ENCODE results near the gene KCNT1.
A peak's percentile ranks its signal among the peaks of the same experiment; 100 is the strongest.

KCNT1 gene

DNA sequence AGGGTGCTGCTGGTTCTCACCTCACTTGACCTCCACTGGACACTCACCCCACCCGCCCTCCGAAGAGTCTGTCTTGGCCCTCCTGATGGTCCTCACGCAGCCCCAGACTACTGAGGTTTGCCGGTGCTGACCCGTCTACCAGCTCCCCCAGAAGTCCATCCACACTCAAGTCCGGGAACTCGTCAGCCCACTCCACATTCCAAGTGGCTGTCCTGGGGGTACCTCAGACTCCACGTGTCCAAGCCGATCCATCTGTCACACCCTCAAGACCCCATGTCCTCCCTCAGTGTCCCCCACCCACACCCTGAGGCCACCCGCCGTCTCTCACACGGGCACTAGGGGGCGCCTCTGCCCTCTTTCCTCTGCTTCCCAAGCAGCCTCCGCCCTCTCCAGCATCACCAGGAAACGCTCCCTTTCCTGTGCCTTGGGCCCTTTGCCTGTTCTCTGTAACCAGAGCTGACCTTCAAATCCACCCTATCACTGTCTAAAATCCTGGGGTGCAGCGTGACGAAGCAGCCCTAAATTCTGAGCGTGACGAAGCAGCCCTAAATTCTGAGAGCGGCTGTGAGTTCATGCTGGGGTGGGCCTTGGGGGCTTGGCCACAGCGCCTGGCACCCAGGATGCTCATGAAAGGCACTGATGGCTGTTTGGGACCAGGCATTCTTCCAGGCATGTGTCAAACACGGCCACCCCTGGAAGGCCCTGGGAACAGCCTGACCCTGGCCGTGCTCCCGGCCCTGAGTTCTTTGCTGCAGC is 95.7 kb downstream of the KCNT1 start:
- DNase-seq (ENCODE audit: low read depth in 2 of 2) = peak in 1 of 2 donors; percentile 28

GRCh38 chr9:135798263-135798585 is 96.2 kb downstream of the KCNT1 start:
- no peak for DNase-seq (ENCODE audit: low read depth in 2 of 2)

DNA sequence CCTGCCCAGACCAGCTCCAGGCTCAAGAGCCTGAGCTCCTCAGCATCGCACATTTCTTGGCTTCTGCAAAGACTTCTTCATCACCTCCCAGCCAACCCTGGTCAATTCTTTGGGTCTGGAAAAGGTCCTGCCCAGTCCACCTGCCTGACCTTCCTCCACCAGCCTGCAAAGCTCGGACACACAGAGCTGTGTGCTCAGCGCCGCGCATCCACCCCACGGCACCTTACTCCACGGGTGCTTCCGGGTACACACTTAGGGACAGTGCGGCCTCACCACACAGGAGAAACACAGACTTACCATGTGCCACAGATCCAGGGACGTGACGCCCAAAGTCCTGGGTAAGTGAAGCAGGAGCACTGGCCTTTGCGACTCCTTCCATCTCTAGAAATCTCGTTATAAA is 97.3 kb downstream of the KCNT1 start:
- DNase-seq (ENCODE audit: low read depth in 2 of 2) = no peak

- DNase-seq (ENCODE audit: low read depth in 2 of 2) = no peak
Measured at GRCh38 chr9:135801070-135801469, 99.1 kb downstream of the KCNT1 start.

- no peak for DNase-seq (ENCODE audit: low read depth in 2 of 2)
Measured at GRCh38 chr9:135802876-135803419, 101.0 kb downstream of the KCNT1 start.

GRCh38 chr9:135803441-135803840 is 101.5 kb downstream of the KCNT1 start:
- no peak for DNase-seq (ENCODE audit: low read depth in 2 of 2)

GRCh38 chr9:135804581-135805421 is 102.8 kb downstream of the KCNT1 start:
- no peak for DNase-seq (ENCODE audit: low read depth in 2 of 2)

- no peak for DNase-seq (ENCODE audit: low read depth in 2 of 2)
Measured at GRCh38 chr9:135805422-135806022, 103.5 kb downstream of the KCNT1 start.

GRCh38 chr9:135809166-135809565 is 107.2 kb downstream of the KCNT1 start:
- no peak for DNase-seq (ENCODE audit: low read depth in 2 of 2)

- no peak for DNase-seq (ENCODE audit: low read depth in 2 of 2)
Measured at GRCh38 chr9:135810806-135811575, 109.0 kb downstream of the KCNT1 start.

DNA sequence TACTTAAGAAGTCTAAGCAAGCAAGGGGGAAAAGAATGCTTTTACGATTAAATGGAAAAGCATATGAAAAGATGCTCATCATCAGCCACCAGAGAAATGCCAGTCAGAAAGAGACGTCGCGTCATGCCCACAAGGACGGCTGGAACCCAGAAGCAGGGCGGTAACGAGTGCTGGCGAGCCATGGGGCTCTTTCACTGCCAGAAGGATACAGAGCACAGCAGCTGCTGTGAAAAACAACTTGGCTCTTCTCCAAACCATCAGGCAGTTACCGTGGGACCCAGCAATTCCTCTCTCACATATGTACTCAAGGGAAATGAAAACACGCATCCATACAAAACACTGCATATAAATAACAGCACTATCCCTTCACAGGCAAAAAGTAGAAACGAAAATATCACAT is 109.8 kb downstream of the KCNT1 start:
- DNase-seq (ENCODE audit: low read depth in 2 of 2) = no peak

GRCh38 chr9:135812961-135813360 is 111.0 kb downstream of the KCNT1 start:
- DNase-seq (ENCODE audit: low read depth in 2 of 2) = no peak

DNA sequence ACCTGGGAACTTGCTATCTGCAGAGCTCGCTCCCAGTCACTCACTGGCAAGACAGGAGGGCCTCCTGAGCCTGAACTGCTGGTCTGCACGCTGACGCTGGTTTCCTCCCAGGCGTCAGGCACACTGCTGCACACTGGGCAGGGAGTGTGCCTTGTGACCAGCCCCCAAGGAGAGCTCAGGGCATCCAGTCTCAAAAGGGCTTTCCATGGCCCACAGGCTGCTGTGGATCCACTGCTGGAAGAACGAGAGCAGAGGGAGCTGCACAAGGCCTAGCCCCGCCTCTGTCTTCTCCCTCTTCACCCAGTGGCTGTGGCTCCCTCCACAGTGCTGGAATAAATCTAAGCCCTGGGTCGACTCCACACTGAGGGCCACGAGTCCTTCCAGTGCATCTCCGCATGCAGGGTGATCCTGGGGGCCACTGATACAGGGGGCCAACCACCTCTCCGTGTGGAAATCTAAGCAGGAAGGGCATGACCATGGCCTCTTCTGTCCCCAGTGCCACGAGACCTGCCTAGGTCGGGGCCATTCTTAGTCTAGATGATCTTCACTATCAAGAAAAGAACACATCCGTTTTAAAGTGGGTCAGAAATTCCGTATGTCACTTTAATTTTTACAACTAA is 111.8 kb downstream of the KCNT1 start:
- no peak for DNase-seq (ENCODE audit: low read depth in 2 of 2)

- DNase-seq (ENCODE audit: low read depth in 2 of 2) = no peak
Measured at GRCh38 chr9:135814421-135815095, 112.6 kb downstream of the KCNT1 start.

DNA sequence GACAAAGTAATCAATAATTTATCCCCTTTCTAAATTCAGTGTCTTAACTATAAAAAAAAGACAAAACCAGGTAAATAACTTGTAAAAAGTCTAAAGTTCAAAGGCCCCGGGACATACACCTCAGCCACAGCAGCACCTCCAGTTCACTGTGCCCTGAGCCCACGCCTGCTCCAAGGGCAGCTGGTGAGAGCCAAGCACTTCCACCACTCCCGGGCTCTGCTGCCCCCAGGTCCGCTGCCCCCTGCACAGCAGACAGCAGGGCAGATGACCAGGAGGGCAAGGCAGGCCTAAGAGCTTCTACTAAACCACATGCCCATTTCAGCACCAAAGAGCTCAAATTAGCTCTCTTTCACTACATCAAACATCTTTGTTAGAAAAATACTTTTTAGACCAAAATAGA is 113.4 kb downstream of the KCNT1 start:
- DNase-seq (ENCODE audit: low read depth in 2 of 2) = no peak

DNA sequence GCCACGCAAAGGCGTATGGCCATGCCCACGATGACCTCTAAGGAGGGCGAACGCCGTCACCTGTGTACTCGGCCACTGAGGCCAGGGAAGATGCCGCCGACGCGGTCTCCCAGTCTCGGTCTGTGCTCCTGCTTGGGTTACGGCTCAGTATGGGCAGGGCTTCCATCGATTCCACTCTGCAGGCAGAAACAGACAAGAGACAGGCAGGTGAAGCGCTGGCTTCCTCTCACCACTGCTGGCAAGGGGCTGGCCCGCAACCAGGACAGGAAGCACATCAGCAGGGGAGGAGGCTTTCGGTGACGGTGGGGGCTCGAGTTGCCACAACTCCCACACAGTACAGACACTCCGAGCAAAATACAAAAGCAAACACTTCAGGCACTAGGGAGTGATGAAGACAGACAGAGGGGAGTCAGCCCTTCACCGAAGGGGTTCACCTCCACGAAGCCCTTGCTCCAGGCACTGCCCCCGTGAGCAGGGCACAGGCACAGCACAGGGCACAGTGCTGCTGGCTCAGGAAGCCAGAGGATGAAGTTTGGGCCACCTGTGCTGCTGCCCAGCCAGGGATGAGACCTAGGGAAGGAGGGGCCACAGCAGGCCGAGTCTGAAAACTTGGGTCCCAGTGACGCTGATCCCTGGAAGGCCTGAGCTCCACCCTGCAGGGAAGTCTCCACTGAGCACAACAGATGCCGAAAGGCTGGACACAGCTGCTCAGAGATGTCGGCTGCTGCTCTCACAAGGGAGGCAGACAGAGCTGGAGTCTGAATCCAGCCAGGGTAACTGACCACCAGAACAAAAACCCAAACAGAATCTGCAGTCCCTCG is 114.1 kb downstream of the KCNT1 start:
- DNase-seq (ENCODE audit: low read depth in 2 of 2) = no peak

- no peak for DNase-seq (ENCODE audit: low read depth in 2 of 2)
Measured at GRCh38 chr9:135816651-135816970, 114.6 kb downstream of the KCNT1 start.

GRCh38 chr9:135817951-135818717 is 116.1 kb downstream of the KCNT1 start:
- no peak for DNase-seq (ENCODE audit: low read depth in 2 of 2)
